NCI-H524 (cell line): ENCODE data around the gene QSOX2.

Experiments
- DNase-seq, 2 experiments: peaks; one replicate each; lab custom pipeline; 2025; lab: John Stamatoyannopoulos, UW

Gene QSOX2

DNA sequence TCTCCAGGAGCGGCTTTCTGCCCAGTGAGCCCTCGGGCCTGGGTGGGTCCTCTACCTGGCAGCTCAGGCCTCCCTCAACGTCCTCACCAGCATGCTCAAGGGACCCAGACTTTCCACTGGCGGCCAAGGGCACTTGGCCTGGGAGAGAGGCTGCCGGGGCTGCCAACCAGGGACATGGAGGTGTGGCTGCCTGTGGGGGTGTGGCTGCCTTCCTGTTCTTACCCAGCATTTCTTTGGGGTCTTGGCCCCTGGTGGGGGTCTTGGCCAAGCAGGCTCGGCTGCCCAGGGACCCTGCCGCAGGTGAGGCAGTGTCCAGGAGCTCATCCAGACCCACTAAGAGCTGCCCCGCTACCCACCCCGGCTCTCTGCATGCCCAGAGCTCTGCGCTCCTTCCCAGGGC is 7.2 kb upstream of the QSOX2 start:
- DNase-seq = no peak

DNA sequence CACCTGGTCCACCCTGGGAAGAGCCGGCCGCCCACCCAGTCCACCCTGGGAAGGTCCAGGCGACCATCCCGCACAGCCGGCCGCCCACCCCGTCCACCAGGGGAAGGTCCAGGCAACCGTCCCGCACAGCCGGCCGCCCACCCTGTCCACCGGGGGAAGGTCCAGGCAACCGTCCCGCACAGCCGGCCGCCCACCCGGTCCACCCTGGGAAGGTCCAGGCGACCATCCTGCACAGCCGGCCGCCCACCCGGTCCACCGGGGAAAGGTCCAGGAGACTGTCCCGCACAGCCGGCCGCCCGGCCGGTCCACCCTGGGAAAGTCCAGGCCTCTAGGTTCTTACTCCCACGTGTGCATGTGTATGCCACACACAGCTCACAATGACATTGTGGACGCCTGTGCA is 6.7 kb upstream of the QSOX2 start:
- DNase-seq = no peak

DNA sequence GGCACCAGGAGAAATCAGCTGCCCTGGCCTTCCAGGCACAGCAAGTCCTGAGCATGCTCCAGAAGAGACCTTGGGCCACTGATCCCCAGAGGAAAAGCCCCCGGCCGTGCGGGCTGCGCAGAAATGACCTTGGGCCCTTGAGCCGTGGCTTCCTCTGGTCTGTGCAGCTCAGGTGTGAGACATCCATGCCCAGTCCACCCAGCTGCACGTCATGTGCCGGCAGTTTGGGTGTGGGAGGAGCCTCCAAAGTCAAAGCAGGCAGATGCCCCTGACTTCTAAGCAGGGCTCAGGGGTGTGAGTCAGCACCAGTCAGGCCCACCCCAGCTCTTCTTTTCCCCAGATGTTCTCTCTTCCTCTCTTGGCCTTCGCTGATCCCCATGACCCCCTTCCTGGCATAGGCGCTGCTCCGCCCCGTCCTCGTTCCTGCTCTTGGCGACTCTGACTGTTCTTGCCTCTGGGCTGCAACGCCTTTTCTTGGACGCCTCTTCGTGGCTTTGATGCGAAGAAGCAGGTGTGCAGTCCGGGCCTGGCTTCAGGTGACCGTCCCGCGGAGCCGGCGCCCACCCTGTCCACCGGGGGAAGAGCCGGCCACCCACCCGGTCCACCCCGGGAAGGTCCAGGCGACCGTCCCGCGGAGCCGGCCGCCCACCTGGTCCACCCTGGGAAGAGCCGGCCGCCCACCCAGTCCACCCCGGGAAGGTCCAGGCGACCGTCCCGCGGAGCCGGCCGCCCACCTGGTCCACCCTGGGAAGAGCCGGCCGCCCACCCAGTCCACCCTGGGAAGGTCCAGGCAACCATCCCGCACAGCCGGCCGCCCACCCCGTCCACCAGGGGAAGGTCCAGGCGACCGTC is 5.9 kb upstream of the QSOX2 start:
- no peak for DNase-seq

DNA sequence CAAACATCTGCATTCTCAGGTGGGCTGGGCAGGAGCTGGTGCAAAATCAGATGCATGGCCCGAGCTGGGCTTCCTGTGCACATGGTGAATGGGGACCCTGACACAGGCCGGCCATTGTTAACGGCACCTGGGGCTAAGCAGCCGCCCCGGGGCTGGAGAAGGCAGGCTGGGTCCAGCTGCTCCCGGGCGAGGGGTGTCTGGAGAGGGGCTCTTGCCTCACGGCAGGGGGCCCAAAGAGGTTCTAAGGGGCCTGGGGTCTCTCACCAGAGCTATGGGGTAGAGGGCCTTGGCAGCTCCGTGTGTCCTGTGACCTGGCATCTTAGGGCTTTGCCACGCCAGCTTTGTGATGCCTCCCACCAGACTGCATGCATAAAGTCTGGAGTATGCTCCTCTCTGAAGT is 5.1 kb upstream of the QSOX2 start:
- DNase-seq = no peak

DNA sequence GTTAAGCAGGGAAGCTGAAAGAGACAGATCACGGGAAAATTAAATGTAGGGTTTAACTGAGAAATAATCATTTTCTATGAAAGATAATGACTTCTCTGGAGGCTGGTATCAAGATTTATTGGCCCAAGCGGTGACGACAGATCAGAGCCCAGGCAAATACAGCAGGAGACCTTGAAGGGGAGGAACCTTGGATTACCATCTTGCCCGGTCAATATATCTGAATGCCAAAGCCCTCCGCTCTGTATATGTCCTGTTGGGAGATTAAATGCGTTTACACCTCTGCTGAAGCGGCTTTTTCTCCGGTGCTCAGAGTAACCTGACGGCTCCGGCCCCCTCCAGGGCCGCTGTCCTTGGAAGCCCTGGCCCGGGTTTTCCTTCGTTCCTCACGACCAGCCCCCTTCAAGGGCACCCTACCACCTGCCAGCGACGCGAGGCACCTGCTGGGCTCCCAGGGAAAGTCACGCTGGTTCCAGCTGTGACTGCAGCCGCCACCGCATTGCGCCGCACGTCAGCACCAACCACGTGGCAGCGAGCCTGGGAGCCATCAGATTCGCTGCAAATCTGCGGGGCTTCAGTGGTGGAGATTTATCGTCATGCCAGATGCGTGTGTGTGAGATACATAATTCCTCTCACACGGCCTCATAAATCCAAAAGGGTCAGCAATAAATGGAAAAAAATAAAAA is 4.4 kb upstream of the QSOX2 start:
- peak; percentile 47 to 84 for DNase-seq

DNA sequence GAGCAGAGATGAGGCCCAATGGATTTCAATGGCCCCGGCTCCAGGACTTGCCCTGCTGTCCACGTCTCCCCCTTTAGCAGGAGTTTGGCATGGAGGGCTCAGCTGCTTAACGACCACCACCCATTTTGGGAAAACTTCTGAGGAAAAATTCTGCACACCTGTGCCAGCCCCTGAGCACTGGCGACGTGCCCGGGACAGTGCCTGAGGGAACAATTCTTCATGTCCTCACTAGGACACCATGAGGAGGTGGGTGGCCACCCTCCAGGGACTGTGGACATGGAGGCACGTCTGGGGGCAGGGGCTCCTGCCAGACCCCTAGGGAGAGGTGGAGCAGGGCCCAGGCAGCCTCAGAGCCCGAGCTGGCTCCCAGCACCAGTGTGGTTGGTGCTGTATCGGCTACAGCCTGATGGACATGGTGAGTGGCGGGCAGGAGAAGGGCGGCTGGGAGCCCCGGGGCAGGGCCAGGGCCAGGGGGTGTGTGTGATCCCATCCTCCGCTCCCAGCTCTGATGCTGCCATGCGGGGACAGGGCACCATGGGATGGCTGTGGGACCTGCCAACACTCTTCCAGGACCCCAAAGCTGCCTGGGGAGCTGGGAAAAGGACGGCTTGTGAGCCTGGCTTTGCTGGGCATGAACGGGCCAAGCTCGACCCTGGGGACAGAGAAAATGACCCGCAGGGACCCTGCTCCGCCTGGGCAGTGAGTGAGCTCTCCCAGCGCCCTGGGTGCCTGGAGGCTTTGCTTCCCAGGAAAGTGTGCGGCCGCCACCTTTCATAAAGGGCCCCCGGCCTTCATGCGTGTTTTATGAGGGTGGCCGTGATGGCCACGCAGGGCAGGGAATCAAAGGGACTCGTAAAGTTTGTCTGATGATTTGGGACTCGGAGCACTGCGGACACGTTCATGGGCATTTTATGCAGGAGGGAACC is 3.6 kb upstream of the QSOX2 start:
- DNase-seq = no peak

DNA sequence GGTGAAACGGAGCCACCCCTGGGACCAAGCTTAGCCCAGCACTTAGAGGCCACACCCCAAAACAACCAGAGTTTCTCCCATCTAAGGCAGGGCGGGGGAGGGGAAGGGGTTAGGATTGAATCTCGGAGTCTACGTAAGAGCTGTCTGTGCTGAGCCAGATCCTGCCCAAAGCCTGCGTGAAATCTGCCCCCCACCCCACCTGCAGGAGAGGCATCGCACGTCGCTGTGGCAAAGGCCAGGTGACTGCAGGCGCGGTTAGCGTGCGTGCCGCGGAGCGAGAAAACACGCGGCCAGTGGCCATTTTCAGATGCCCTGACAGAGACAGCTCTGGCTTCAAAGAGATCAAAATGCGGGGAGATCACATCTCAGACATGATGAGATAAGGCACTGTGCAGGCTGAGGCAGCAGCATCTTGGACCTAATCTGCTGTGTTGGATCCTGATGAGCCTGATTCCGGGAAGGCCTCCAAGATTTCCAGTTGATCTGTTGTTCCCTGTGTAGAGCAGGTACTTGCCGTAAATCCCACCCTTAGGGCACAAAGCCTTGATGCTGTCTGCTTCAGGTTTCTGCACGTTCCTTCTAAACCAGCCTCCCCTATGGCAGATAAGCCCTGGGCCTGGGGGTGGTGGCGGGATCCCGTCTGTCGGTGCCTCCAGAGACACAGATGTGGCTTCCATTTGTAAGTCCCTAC is 2.5 kb upstream of the QSOX2 start:
- DNase-seq = no peak

DNA sequence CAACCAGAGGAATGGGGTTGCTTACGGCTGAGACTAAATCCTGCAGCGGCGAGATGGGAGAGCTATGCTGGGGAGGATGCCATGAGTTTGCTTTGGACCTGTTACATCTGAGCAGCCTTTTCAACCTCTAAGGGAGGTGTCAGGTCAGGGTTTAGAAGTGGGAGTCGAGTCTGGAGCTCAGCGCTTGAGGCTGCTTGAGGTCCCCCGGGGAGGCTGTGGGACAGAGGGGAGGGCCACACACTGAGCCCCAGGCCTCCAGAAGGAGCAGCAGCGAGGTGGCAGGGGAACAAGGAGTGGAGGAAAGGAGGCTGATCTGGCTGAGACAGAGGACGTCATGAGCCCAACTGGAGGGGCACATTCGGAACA is 1.9 kb upstream of the QSOX2 start:
- DNase-seq = no peak

DNA sequence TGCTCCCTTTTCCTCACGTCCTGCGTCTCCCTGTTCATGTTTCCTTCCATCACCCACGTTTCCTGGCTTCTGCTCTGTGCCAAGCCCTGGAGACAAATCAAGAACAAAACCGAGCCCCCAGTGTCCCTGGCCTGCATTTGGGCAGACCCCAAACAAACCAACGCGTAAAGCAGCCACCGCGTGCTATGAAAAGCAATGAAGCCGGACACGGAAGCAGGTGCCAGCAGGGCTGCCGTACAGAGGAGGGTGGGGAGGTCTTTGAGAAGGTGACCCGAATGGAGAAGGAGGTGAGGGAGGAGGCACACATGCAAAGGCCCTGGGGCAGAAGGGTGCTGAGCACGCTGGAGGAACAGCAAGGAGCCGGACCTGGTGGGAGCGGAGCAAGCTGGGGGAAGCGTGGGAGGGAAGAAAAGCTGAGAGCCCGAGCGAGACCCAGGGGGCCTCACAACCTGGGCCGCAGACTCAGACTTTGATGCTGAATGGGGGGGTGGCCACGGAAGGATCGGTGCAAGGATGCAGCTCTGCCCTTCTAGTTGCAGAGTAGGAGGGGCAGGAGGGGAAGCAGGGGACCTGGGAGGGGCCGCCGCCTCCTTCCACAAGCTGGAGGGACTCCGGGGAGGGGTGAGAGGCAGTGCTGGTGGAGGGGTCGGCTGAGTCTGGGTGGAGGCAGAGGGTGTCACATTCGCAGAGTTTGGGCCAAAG is 1.4 kb upstream of the QSOX2 start:
- no peak for DNase-seq

DNA sequence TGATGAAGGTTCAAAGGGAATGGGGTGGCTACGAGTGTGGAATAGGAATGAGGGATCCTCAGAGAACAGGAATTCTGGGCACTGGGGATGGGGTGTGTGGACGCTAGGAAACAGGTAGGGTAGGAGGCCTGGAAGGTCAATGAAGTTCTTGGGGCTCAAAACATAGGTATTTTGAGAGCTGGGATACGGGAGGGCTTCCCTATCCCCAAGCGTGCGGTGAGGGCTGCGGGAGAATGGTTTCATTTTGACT is 718 bp downstream of the QSOX2 start:
- DNase-seq = no peak

DNA sequence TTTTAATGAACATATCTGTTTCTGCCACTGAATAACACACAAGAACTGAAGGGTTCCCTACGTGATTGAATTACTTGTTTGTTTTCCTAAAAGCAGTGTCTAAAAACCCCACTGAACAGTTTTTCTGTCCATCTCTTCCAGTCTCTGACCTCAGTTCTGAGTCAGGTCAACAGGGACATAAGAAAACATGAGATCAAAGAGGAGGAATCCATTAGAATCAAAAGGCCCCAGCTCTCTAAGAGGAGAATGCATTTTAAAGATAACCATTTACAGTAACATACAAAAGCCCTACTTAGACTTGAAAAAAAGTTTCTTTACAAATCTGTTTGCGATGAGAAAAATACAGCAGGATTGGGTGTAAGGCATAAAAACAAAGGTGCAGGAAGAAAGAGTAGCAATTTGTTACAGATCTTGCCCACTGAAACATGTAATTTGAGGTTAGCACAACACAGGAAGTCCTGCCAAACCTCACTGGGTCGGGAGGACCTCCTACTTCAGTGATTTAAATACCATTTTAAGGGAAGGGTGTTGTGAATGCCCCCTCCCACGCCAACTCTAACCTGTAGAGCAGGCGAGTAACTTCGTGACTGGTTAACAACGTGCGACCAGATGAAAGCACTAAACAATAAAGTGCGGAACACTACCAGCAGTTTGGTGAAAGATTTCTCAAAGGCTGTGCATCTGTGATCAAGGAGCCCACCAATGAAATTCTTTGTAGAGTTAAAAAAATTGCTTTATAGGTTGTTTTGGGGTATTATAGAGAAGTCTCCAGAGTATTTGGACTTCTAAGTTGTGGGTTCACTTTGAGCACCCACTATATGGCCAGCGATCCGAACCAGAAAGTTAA is 1.3 kb downstream of the QSOX2 start:
- DNase-seq = no peak

DNA sequence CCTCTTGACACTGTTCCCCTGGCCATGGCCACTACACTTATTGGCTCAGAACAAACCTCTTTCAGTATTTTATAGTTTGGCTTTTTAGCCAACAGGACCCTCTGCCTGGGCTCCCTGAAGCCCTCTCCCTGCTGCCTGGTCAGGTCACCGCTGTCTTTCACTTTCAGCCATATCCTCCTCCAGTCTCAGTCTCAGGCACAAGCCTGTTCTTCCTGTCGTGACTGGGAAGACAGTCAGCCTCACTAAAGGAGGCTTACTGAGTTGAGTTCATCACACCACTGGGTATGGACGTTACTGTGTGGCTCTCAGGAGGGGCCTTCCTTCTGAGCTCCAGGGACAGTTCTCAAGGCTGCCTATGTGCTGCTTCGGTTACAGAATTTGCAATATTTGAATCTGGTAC is 2.0 kb downstream of the QSOX2 start:
- no peak for DNase-seq

DNA sequence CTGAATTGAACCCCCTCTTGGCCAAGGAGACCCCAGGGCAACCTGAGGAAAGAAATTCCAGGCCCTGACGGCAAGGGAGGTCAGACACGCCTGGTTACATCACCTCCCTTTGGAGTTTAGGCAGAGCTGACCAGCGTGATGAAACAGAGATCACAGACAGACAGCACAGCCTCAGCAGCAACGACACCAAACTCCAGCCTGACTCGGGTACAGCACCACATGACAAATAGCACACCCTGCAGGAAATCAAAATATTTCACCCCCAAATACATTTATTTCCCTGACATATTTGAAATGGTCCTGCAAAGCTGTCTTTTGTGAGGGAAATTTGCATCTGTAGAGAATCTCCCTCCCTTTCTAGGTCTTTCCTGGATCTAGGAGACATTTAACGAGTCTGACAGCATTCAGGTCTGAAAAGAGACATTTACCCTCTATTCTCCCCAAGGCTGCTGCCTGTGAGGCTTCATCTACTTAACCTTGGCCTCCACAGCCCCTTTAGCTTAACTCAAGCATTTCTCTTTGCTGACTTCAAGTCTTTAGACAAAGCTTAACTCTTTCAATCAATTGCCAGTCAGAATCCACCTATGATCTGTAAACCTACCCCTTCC is 2.6 kb downstream of the QSOX2 start:
- DNase-seq = no peak

DNA sequence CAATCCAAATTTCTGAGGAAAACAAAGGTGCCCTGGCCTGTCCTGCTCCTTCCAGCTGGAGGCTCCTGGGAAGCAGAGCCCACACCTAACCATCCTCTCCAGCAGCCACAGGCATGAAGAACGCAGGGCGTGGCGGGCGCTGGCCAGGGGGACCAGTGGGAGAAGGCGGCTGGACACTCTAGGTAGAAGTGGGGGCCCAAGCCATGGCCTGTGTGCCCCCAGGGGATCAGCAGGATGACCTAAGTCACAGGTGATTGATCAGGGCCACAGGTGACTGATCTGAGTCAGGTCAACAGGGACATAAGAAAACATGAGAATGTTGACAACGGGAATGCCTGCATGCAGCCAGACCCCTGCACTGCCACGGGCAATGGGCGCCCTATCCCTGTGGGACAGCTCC is 3.4 kb downstream of the QSOX2 start:
- DNase-seq = no peak

DNA sequence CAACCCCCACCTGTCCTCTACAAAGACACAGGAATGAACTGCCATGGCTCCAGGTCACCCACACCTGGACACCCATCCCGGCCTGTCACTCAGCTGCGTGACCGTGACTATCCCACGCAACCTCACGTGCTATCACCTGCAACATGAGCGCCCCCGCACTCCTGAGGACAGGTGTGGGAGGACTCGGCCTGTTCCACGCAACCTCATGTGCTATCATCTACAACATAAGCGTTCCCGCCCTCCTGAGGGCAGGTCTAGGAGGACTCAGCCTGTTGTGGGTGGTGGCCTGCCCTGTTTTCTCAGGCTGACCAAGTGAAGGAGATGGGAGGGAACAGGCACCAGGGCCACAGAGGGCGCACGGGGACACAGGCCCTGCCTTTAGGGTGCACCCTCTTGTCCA is 4.1 kb downstream of the QSOX2 start:
- no peak for DNase-seq

DNA sequence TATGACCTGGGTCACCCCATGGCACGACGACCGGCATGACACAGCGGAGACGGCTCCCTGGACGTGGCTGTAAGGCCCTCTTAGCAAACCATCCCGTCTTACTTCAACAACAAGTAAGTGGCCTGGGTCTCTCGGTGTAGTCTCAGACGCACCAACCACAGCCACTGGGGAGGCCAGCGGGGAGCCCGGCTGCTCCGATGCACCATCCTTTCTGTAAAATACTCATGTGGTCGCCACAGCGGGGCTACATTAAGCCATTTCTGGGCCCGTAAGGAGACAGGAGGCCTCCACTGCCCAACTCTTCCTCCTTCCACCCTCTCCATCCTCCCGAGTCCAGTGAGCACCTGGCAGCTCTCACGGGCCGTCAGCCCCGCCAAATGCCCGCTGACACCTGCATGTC is 4.7 kb downstream of the QSOX2 start:
- no peak for DNase-seq

DNA sequence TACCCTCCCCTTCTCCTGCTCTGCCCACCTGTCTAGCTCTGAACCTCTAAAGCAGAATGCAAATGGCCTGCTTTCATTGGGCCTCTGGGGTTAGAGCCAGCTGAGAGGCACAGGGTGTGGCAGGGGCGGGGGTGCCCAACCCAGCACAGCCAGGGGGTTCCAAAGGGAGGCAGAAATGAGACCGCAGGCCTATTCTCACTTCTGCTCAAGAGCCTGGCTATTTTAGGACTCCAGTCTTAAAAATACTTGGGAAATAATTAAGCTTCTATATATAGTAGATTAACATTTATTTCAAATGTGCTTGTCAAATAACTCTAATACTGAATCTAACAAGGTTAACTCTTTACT is 5.7 kb downstream of the QSOX2 start:
- DNase-seq = no peak

DNA sequence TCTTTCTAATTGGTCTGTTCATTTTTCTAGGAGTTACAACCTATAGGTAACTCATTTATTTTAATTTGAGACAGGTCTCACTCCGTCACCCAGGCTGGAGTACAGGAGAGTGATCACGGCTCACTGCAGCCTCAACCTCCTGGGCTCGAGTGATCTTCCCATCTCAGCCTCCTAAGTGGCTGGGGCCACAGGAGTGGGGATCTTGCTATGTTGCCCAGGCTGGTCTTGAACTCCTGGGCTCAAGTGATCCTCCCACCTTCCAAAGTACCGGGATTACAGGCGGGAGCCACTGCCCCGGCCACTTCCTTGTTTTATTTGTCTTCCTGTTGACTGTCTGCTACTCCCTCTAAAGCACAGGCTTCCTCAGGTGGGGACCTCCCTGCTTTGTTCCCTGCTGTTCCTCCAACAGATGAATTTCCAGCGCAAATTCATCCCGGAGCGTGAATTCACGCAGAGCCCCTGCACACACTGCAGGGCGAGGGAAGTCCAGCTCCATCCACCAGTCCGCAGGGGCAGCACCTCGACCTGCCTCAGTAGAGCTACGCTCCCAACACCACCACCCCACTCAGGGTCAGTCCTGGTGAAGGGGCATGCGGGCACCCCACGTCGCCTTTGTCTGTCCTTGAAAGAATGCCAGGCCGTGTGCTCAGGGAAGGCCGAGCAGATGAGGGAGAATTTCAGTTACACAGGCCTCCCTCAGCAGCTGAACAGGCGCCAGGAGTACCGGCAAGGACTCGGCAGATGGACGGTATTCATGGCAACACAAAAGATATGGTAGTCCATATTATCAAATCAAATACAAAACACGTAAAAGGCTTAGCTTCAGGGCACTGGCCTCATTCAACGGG is 6.3 kb downstream of the QSOX2 start:
- DNase-seq = peak; percentile 58 to 89

DNA sequence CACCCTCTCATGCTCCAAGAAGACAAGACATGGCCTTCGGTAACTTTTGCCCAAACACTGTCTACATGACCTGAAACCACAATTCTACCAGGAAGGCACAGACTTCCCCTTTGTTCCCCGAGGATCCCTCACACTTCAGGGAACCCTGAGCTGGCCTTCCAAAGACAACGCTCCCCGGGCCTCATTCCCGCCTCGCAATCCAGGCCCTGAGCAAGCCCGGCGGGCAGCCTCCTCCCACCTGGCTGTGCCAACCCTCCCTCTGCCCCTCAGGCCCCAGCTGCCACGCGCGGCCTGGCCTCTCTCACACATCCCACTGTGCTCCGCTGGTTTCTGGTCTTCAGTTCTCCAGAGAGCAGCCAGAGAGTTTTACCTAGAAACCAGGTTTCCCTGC is 7.3 kb downstream of the QSOX2 start:
- no peak for DNase-seq
